HepG2 (cell line): ENCODE measurements around the gene TREH. TPM values are rescaled to one million over a fixed set of nuclear protein-coding genes. Genes with fewer than 3 reads are reported as not detected.

Experiments used
- ARID2 ChIP-seq: sonication (generic); formaldehyde crosslinking; IDR thresholded peaks from 2 replicates; pipeline ENCODE4 v1.8.1; 2022; ENCODE audit warnings: mild to moderate bottlenecking, missing genetic modification reagents, borderline replicate concordance
- EED ChIP-seq: sonication (generic); formaldehyde crosslinking; IDR thresholded peaks from 2 replicates; pipeline ENCODE4 v1.5.0; 2020; ENCODE audit warnings: mild to moderate bottlenecking, missing genetic modification reagents
- EHMT2 ChIP-seq: fragments of 200-600 bp; sonication (generic); IDR thresholded peaks from 2 replicates; pipeline ENCODE4 v1.7.0; 2017; ENCODE audit warnings: antibody characterized with exemption, low read depth, low read length, borderline replicate concordance
- FOXO1 ChIP-seq: sonication (generic); formaldehyde crosslinking; IDR thresholded peaks from 2 replicates; pipeline ENCODE4 v1.4.0; 2020; ENCODE audit warnings: missing genetic modification reagents
- GFI1 ChIP-seq: sonication (generic); formaldehyde crosslinking; IDR thresholded peaks from 2 replicates; pipeline ENCODE4 v1.5.0; 2020; ENCODE audit warnings: missing genetic modification reagents, mild to moderate bottlenecking, borderline replicate concordance
- HOXA3 ChIP-seq: sonication (generic); formaldehyde crosslinking; IDR thresholded peaks from 2 replicates; pipeline ENCODE4 v1.5.0; 2020; ENCODE audit warnings: missing genetic modification reagents
- MEIS1 ChIP-seq: sonication (generic); formaldehyde crosslinking; IDR thresholded peaks from 2 replicates; pipeline ENCODE4 v1.9.0; 2021; ENCODE audit warnings: mild to moderate bottlenecking, missing genetic modification reagents, moderate library complexity, borderline replicate concordance
- MEIS2 ChIP-seq: sonication (generic); formaldehyde crosslinking; IDR thresholded peaks from 2 replicates; pipeline ENCODE4 v1.9.0; 2021; ENCODE audit warnings: mild to moderate bottlenecking, missing genetic modification reagents
- NFIC ChIP-seq: IDR thresholded peaks from 2 replicates; pipeline ENCODE4 v1.6.1; 2012; ENCODE audit warnings: mild to moderate bottlenecking, low read length, inconsistent platforms
- PHF20 ChIP-seq: sonication (generic); formaldehyde crosslinking; IDR thresholded peaks from 2 replicates; pipeline ENCODE4 v1.5.0; 2020; ENCODE audit warnings: mild to moderate bottlenecking, missing genetic modification reagents
- RBAK ChIP-seq: sonication (generic); formaldehyde crosslinking; IDR thresholded peaks from 2 replicates; pipeline ENCODE4 v1.5.1; 2020; ENCODE audit warnings: mild to moderate bottlenecking, missing genetic modification reagents
- RFXAP ChIP-seq: sonication (generic); formaldehyde crosslinking; IDR thresholded peaks from 2 replicates; pipeline ENCODE4 v1.4.0; 2020; ENCODE audit warnings: missing genetic modification reagents, borderline replicate concordance
- RXRB ChIP-seq: IDR thresholded peaks from 2 replicates; pipeline ENCODE4 v1.6.1; 2016; ENCODE audit warnings: borderline replicate concordance, missing genetic modification reagents, missing compliant biosample characterization
- SAP130 ChIP-seq: IDR thresholded peaks from 2 replicates; pipeline ENCODE4 v1.6.1; 2016; ENCODE audit warnings: low read depth
- ZKSCAN8 ChIP-seq: IDR thresholded peaks from 2 replicates; pipeline ENCODE4 v1.6.1; 2016; ENCODE audit warnings: borderline replicate concordance, missing genetic modification reagents, missing compliant biosample characterization
- ZNF331 ChIP-seq: sonication (generic); formaldehyde crosslinking; IDR thresholded peaks from 2 replicates; pipeline ENCODE4 v1.4.0; 2020; ENCODE audit warnings: missing genetic modification reagents
- ZNF550 ChIP-seq: sonication (generic); formaldehyde crosslinking; IDR thresholded peaks from 2 replicates; pipeline ENCODE4 v1.4.0; 2020; ENCODE audit warnings: mild to moderate bottlenecking, missing genetic modification reagents, borderline replicate concordance
- ZNF720 ChIP-seq: sonication (generic); formaldehyde crosslinking; IDR thresholded peaks from 2 replicates; pipeline ENCODE4 v1.4.0; 2020; ENCODE audit warnings: missing genetic modification reagents
- ZNF761 ChIP-seq: sonication (generic); formaldehyde crosslinking; conservative IDR thresholded peaks from 2 replicates; pipeline ENCODE4 v1.4.0; 2020; ENCODE audit warnings: mild to moderate bottlenecking, missing genetic modification reagents
- ZNF780A ChIP-seq: sonication (generic); formaldehyde crosslinking; IDR thresholded peaks from 2 replicates; pipeline ENCODE4 v1.8.0; 2022; ENCODE audit warnings: mild to moderate bottlenecking, missing genetic modification reagents, moderate library complexity
- ZSCAN25 ChIP-seq: sonication (generic); formaldehyde crosslinking; IDR thresholded peaks from 2 replicates; pipeline ENCODE4 v1.8.0; 2022; ENCODE audit warnings: mild to moderate bottlenecking, missing genetic modification reagents
- polyA plus RNA-seq, 8 experiments: library from polyadenylated mRNA; depleted of rRNA in 3 of 8; stranded (reverse) in 7 of 8; unstranded in 1 of 8; fragments of >200 nt; fragmentation: Illumina TruSeq in 4 of 8; extraction: Trizol in 4 of 8; gene quantifications; 2 replicates each; pipeline versions ENCODE4 v1.2.1 to v1.2.3, GENCODE V29; 2011 to 2016; ENCODE audit warnings: low read depth in 4 of 8, missing spikeins in 1 of 8, mixed read lengths in 1 of 8; ENCODE audit not compliant: insufficient read depth in 1 of 8
- total RNA-seq, 5 experiments: library from RNA; depleted of rRNA; stranded (reverse); fragments of >200 nt; fragmentation: Illumina TruSeq; extraction: Trizol; gene quantifications; 2 replicates each; pipeline ENCODE4 v1.2.3, GENCODE V29; 2016; ENCODE audit warnings: low read depth in 1 of 5
- TF ChIP-seq, protein P1 (sequence below): sonication (generic); formaldehyde crosslinking; IDR thresholded peaks from 2 replicates; pipeline ENCODE4 v1.5.0; 2020; ENCODE audit warnings: missing genetic modification reagents
- TF ChIP-seq, protein P2 (sequence below): IDR thresholded peaks from 2 replicates; pipeline ENCODE4 v1.6.1; 2016
- TF ChIP-seq, protein P3 (sequence below): IDR thresholded peaks from 2 replicates; pipeline ENCODE4 v1.6.1; 2016; ENCODE audit warnings: low read depth, missing genetic modification reagents, missing compliant biosample characterization

Gene TREH
- total and polyA plus RNA-seq, 2 of the 13 experiments (the other 11 are each of a cell fraction or from before 2014, with no cell fraction given): 0.53 to 0.86 TPM

DNA sequence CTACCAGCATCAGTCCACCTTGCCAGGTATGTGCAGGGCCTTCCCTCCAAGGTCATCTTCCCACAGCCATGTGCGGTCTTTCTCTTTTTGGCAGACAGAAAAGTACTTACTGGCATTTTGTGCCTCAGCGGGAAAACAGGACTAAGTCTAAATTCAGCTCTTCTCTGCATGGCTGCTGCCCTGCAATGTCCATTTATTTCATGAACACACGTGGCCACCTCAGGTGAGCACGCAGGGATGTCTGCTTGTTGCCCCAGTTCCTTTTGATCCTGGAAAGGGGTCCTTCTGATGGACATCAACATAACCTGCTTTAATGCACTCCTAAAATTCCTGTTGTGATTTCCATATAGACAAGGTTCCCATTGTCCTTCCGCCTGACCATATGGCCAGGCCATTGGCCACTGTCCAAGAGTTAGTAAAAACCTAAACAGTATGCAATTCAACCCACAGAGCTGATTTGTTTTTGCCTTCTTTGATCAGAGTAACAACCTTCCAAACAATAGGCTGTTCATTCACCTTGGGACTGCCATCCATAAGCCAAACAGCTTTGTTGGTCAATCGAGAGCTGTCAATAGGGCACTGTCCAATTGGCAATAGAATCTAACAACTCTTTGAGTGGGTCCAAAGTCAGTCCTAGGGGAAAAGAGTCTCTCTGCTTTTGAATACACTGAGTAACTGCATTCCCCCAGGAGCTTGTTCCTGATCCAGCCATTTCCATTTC is 5.9 kb downstream of the TREH start (continued):
- no peak for TF ChIP-seq ZNF780A (CRISPR knock-in tag)
- no peak for TF ChIP-seq PHF20
- TF ChIP-seq EED (CRISPR knock-in tag): no peak
- TF ChIP-seq MEIS2 (CRISPR knock-in tag): 0 out of 2 replicates have a peak, but pooled peaks have one; percentile 18
- 0 out of 2 replicates have a peak, but pooled peaks have one; percentile 9 for TF ChIP-seq HOXA3
- peak; percentile 70 for TF ChIP-seq RXRB (CRISPR knock-in tag)
- no peak for TF ChIP-seq RBAK (CRISPR knock-in tag)
- TF ChIP-seq ZSCAN25: peak; percentile 47; the same call in 1 of the 2 replicates
- TF ChIP-seq, protein P1, sequence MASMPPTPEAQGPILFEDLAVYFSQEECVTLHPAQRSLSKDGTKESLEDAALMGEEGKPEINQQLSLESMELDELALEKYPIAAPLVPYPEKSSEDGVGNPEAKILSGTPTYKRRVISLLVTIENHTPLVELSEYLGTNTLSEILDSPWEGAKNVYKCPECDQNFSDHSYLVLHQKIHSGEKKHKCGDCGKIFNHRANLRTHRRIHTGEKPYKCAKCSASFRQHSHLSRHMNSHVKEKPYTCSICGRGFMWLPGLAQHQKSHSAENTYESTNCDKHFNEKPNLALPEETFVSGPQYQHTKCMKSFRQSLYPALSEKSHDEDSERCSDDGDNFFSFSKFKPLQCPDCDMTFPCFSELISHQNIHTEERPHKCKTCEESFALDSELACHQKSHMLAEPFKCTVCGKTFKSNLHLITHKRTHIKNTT (CRISPR knock-in tag): no peak
- TF ChIP-seq, protein P2, sequence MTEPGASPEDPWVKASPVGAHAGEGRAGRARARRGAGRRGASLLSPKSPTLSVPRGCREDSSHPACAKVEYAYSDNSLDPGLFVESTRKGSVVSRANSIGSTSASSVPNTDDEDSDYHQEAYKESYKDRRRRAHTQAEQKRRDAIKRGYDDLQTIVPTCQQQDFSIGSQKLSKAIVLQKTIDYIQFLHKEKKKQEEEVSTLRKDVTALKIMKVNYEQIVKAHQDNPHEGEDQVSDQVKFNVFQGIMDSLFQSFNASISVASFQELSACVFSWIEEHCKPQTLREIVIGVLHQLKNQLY (CRISPR knock-in tag): peak; percentile 79; the same call in 1 of the 2 replicates
- TF ChIP-seq GFI1 (CRISPR knock-in tag): peak; percentile 90
- TF ChIP-seq ZKSCAN8 (CRISPR knock-in tag): peak; percentile 41; the same call in 1 of the 2 replicates
- TF ChIP-seq RFXAP (CRISPR knock-in tag): 0 out of 2 replicates have a peak, but pooled peaks have one; percentile 25
- TF ChIP-seq, protein P3, sequence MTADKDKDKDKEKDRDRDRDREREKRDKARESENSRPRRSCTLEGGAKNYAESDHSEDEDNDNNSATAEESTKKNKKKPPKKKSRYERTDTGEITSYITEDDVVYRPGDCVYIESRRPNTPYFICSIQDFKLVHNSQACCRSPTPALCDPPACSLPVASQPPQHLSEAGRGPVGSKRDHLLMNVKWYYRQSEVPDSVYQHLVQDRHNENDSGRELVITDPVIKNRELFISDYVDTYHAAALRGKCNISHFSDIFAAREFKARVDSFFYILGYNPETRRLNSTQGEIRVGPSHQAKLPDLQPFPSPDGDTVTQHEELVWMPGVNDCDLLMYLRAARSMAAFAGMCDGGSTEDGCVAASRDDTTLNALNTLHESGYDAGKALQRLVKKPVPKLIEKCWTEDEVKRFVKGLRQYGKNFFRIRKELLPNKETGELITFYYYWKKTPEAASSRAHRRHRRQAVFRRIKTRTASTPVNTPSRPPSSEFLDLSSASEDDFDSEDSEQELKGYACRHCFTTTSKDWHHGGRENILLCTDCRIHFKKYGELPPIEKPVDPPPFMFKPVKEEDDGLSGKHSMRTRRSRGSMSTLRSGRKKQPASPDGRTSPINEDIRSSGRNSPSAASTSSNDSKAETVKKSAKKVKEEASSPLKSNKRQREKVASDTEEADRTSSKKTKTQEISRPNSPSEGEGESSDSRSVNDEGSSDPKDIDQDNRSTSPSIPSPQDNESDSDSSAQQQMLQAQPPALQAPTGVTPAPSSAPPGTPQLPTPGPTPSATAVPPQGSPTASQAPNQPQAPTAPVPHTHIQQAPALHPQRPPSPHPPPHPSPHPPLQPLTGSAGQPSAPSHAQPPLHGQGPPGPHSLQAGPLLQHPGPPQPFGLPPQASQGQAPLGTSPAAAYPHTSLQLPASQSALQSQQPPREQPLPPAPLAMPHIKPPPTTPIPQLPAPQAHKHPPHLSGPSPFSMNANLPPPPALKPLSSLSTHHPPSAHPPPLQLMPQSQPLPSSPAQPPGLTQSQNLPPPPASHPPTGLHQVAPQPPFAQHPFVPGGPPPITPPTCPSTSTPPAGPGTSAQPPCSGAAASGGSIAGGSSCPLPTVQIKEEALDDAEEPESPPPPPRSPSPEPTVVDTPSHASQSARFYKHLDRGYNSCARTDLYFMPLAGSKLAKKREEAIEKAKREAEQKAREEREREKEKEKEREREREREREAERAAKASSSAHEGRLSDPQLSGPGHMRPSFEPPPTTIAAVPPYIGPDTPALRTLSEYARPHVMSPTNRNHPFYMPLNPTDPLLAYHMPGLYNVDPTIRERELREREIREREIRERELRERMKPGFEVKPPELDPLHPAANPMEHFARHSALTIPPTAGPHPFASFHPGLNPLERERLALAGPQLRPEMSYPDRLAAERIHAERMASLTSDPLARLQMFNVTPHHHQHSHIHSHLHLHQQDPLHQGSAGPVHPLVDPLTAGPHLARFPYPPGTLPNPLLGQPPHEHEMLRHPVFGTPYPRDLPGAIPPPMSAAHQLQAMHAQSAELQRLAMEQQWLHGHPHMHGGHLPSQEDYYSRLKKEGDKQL: peak; percentile 98
- peak; percentile 42 for TF ChIP-seq ZNF331 (CRISPR knock-in tag)
- 0 out of 2 replicates have a peak, but pooled peaks have one; percentile 40 for TF ChIP-seq ARID2
- peak; percentile 88; the same call in 1 of the 2 replicates for TF ChIP-seq MEIS1 (CRISPR knock-in tag)
- 0 out of 2 replicates have a peak, but pooled peaks have one; percentile 50 for TF ChIP-seq ZNF761 (CRISPR knock-in tag)
- peak; percentile 74 for TF ChIP-seq FOXO1 (CRISPR knock-in tag)
- peak; percentile 87 for TF ChIP-seq NFIC
- TF ChIP-seq ZNF550 (CRISPR knock-in tag): no peak
- TF ChIP-seq SAP130 (CRISPR knock-in tag): peak; percentile 66
- TF ChIP-seq EHMT2: peak; percentile 95; the same call in 1 of the 2 replicates
- no peak for TF ChIP-seq ZNF720 (CRISPR knock-in tag)
